ENCODE measurements around the gene GRIA3.
A peak's percentile ranks its signal among the peaks of the same experiment; 100 is the strongest.
"Not testable (repeated sequence)": the region's sequence is repeated elsewhere in the genome, so short reads cannot be mapped to it uniquely, and the experiment has no call there.

Gene GRIA3

GRCh38 chrX:123348468-123348867 is 164.4 kb downstream of the GRIA3 start:
- DNase-seq = no peak

GRCh38 chrX:123350226-123350625 is 166.1 kb downstream of the GRIA3 start:
- no peak for DNase-seq

- DNase-seq = no peak
Observed at GRCh38 chrX:123357941-123358340, 173.9 kb downstream of the GRIA3 start.

GRCh38 chrX:123358457-123358856 is 174.4 kb downstream of the GRIA3 start:
- DNase-seq = no peak

- no peak for DNase-seq
Observed at GRCh38 chrX:123361371-123361770, 177.3 kb downstream of the GRIA3 start.

- DNase-seq = not testable (repeated sequence)
Observed at GRCh38 chrX:123386196-123386595, 202.1 kb downstream of the GRIA3 start.

GRCh38 chrX:123392921-123393320 is 208.8 kb downstream of the GRIA3 start:
- no peak for DNase-seq

- no peak for DNase-seq
Observed at GRCh38 chrX:123399709-123400108, 215.6 kb downstream of the GRIA3 start.

- DNase-seq = peak in 5 of 56 donors; percentile 2 to 55 (median 8)
Observed at GRCh38 chrX:123405231-123405630, 221.2 kb downstream of the GRIA3 start.

GRCh38 chrX:123408821-123409737 is 225.0 kb downstream of the GRIA3 start:
- DNase-seq = no peak

GRCh38 chrX:123422875-123423274 is 238.8 kb downstream of the GRIA3 start:
- DNase-seq = peak in 12 of 56 donors; percentile 0 to 27 (median 1)

GRCh38 chrX:123424546-123424945 is 240.5 kb downstream of the GRIA3 start:
- DNase-seq = no peak

GRCh38 chrX:123425471-123425870 is 241.4 kb downstream of the GRIA3 start:
- DNase-seq = no peak

GRCh38 chrX:123425904-123426303 is 241.8 kb downstream of the GRIA3 start:
- peak in 13 of 56 donors; percentile 0 to 40 (median 5) for DNase-seq

- no peak for DNase-seq
Observed at GRCh38 chrX:123432361-123433150, 248.5 kb downstream of the GRIA3 start.

GRCh38 chrX:123436512-123437136 is 252.5 kb downstream of the GRIA3 start:
- no peak for DNase-seq

- DNase-seq = not testable (repeated sequence)
Observed at GRCh38 chrX:123439926-123440325, 255.8 kb downstream of the GRIA3 start.

- DNase-seq = no peak
Observed at GRCh38 chrX:123442764-123443163, 258.7 kb downstream of the GRIA3 start.

- no peak for DNase-seq
Observed at GRCh38 chrX:123447506-123447905, 263.4 kb downstream of the GRIA3 start.

- DNase-seq = no peak
Observed at GRCh38 chrX:123449335-123449734, 265.3 kb downstream of the GRIA3 start.

GRCh38 chrX:123450222-123450621 is 266.1 kb downstream of the GRIA3 start:
- DNase-seq = no peak

Data from nucleus accumbens (tissue), 56 donors.